Liver (tissue), 9 donors: ENCODE measurements around the gene SLC35D3. TPM values are rescaled to one million over a fixed set of nuclear protein-coding genes. Genes with fewer than 3 reads are reported as not detected.

Experiments
- DNase-seq: peaks from one replicate; pipeline ENCODE4 v3.0.0-alpha.2; 2017; ENCODE audit warnings: low spot score
- H3K27ac ChIP-seq, 2 donors: one replicate each; pipeline ENCODE4 v1.7.0; 2013; ENCODE audit warnings: inconsistent platforms in 2 of 2, low read length in 2 of 2, control low read depth in 1 of 2, low read depth in 1 of 2, mild to moderate bottlenecking in 1 of 2
- H3K27me3 ChIP-seq, 4 donors: one replicate each; pipeline versions ENCODE4 v1.6.1 to v1.7.0; 2013; ENCODE audit warnings: low read length in 3 of 4, inconsistent platforms in 1 of 4, mild to moderate bottlenecking in 1 of 4, moderate library complexity in 1 of 4; ENCODE audit not compliant: control insufficient read depth in 4 of 4, insufficient read depth in 4 of 4
- H3K36me3 ChIP-seq, 4 donors: one replicate each; pipeline versions ENCODE4 v1.6.1 to v1.7.0; 2013; ENCODE audit warnings: low read length in 3 of 4, mild to moderate bottlenecking in 3 of 4, low read depth in 1 of 4, moderate library complexity in 1 of 4; ENCODE audit not compliant: control insufficient read depth in 4 of 4, insufficient read depth in 3 of 4
- H3K4me1 ChIP-seq, 4 donors: one replicate each; pipeline versions ENCODE4 v1.6.1 to v1.7.0; 2013; ENCODE audit warnings: low read length in 3 of 4, mild to moderate bottlenecking in 3 of 4, moderate library complexity in 1 of 4; ENCODE audit not compliant: control insufficient read depth in 4 of 4, insufficient read depth in 4 of 4
- H3K4me3 ChIP-seq, 3 donors: one replicate each; pipeline versions ENCODE4 v1.6.1 to v1.7.0; 2013; ENCODE audit warnings: low read length in 3 of 3, control low read depth in 1 of 3, low read depth in 1 of 3, mild to moderate bottlenecking in 1 of 3
- H3K9ac ChIP-seq, 2 donors: one replicate each; pipeline ENCODE4 v1.7.0; 2013; ENCODE audit warnings: low read length in 2 of 2, mild to moderate bottlenecking in 2 of 2, moderate library complexity in 2 of 2, control low read depth in 1 of 2, low read depth in 1 of 2
- H3K9me3 ChIP-seq, 4 donors: one replicate each; pipeline versions ENCODE4 v1.6.1 to v1.7.0; 2013; ENCODE audit warnings: low read length in 3 of 4; ENCODE audit not compliant: control insufficient read depth in 4 of 4
- ATF3 ChIP-seq: IDR thresholded peaks from 2 replicates; pipeline ENCODE4 v1.6.1; 2016; ENCODE audit warnings: antibody characterized with exemption
- CTCF ChIP-seq: fragments of 150-350 bp; IDR thresholded peaks from 2 replicates; pipeline ENCODE4 v1.5.1; 2017; ENCODE audit warnings: improper control_type of control experiment, low read depth, low read length; ENCODE audit not compliant: missing input control
- EGR1 ChIP-seq, 2 donors: IDR thresholded peaks; 2 replicates each; pipeline ENCODE4 v1.6.1; 2016 to 2018; ENCODE audit warnings: antibody characterized with exemption in 2 of 2, low read depth in 2 of 2
- FOXA1 ChIP-seq: IDR thresholded peaks from 2 replicates; pipeline ENCODE4 v1.6.1; 2016; ENCODE audit warnings: antibody characterized with exemption
- FOXA2 ChIP-seq: IDR thresholded peaks from 2 replicates; pipeline ENCODE4 v1.6.1; 2016; ENCODE audit warnings: antibody characterized with exemption
- GABPA ChIP-seq, 2 donors: IDR thresholded peaks in 1 of 2; conservative IDR thresholded peaks in 1 of 2; 2 replicates each; pipeline ENCODE4 v1.6.1; 2016; ENCODE audit warnings: antibody characterized with exemption in 2 of 2, mild to moderate bottlenecking in 1 of 2, moderate library complexity in 1 of 2
- HNF4A ChIP-seq, 2 donors: conservative IDR thresholded peaks; 2 replicates each; pipeline ENCODE4 v1.6.1; 2016; ENCODE audit warnings: antibody characterized with exemption in 2 of 2, mild to moderate bottlenecking in 2 of 2
- HNF4G ChIP-seq: IDR thresholded peaks from 2 replicates; pipeline ENCODE4 v1.6.1; 2016; ENCODE audit warnings: antibody characterized with exemption
- JUND ChIP-seq, 2 donors: IDR thresholded peaks; 2 replicates each; pipeline ENCODE4 v1.6.1; 2016; ENCODE audit warnings: antibody characterized with exemption in 2 of 2
- MAX ChIP-seq: IDR thresholded peaks from 2 replicates; pipeline ENCODE4 v1.6.1; 2016; ENCODE audit warnings: antibody characterized with exemption
- NR2F2 ChIP-seq: IDR thresholded peaks from 2 replicates; pipeline ENCODE4 v1.6.1; 2016; ENCODE audit warnings: antibody characterized with exemption
- RAD21 ChIP-seq, 2 donors: IDR thresholded peaks; 2 replicates each; pipeline ENCODE4 v1.6.1; 2016; ENCODE audit warnings: antibody characterized with exemption in 2 of 2, mild to moderate bottlenecking in 2 of 2
- REST ChIP-seq: IDR thresholded peaks from 2 replicates; pipeline ENCODE4 v1.6.1; 2016; ENCODE audit warnings: antibody characterized with exemption, mild to moderate bottlenecking
- RXRA ChIP-seq, 2 donors: IDR thresholded peaks; 2 replicates each; pipeline ENCODE4 v1.6.1; 2017 to 2018; ENCODE audit warnings: antibody characterized with exemption in 2 of 2, mild to moderate bottlenecking in 1 of 2
- SP1 ChIP-seq: IDR thresholded peaks from 2 replicates; pipeline ENCODE4 v1.6.1; 2018; ENCODE audit warnings: antibody characterized with exemption, mild to moderate bottlenecking
- TAF1 ChIP-seq: conservative IDR thresholded peaks from 2 replicates; pipeline ENCODE4 v1.6.1; 2016; ENCODE audit warnings: antibody characterized with exemption, mild to moderate bottlenecking
- YY1 ChIP-seq: IDR thresholded peaks from 2 replicates; pipeline ENCODE4 v1.6.1; 2016; ENCODE audit warnings: antibody characterized with exemption, mild to moderate bottlenecking
- ZBTB33 ChIP-seq: IDR thresholded peaks from 2 replicates; pipeline ENCODE4 v1.6.1; 2016; ENCODE audit warnings: antibody characterized with exemption
- WGBS: extraction: QIAGEN DNeasy Blood & Tissue Kit; methylation state at CpG from one replicate; pipeline ENCODE4 v1.1.7; 2013; 5-methylcytosine and 5-hydroxymethylcytosine counted together
- polyA plus RNA-seq, 2 donors: library from polyadenylated mRNA; stranded (reverse) in 1 of 2; unstranded in 1 of 2; fragments of 200-250 nt in 1 of 2; fragments of >200 nt in 1 of 2; fragmentation: Nextera tagmentation in 1 of 2; extraction: Ambion mirVana in 1 of 2; gene quantifications; one replicate each; pipeline versions ENCODE4 v1.2.1 to v1.2.3, GENCODE V29; 2013 to 2015
- total RNA-seq, 2 donors: library from RNA; depleted of rRNA; stranded (reverse); fragments of >200 nt; gene quantifications; one replicate each; pipeline ENCODE4 v1.2.3, GENCODE V29; 2014
- donor health status: healthy.
- donor health status: healthy.
- donor health status: healthy.
- donor health status: healthy.
- donor health status: healthy.

Gene SLC35D3
- total RNA-seq (under 1 TPM in 1 of 2 donors, not detected in 1; 0.56 TPM), polyA plus RNA-seq (not detected)

- no peaks in the 10 kb centered on the region for H3K36me3 ChIP-seq
- H3K4me3 ChIP-seq: peak within 1 kb of the TSS; percentile 23 to 56 (median 34)
- H3K27ac ChIP-seq: no peak within 1 kb of the TSS
- TF ChIP-seq JUND (IDR thresholded peaks at IDR 0.05) (no peak), HNF4G (no peak), FOXA1 (no peak), SP1 (no peak), GABPA (IDR thresholded peaks at IDR 0.05 in 1 of 2, conservative IDR thresholded peaks at IDR 0.05 in 1 of 2) (no peak), YY1 (no peak)
- peaks cover 25 to 30% (median 25%) of the 10 kb centered on the region in 4 donors for H3K4me1 ChIP-seq
- DNase-seq: no peak
- H3K9ac ChIP-seq: no peak within 1 kb of the TSS
- 3% methylated on average over 86 of the region's 86 CpGs for WGBS
- H3K9me3 ChIP-seq: no peaks in the 10 kb centered on the region
- peaks cover 3 to 13% (median 9%) of the 10 kb centered on the region in 4 donors for H3K27me3 ChIP-seq
These were observed at the start of gene SLC35D3 for GRCh38 chr6:136921936-136922684. Gene SLC35D3 (plus strand): TSS chr6:136922301. CDS start chr6:136922429, 128 bp downstream.

GRCh38 chr6:136873748-136874147, 48.4 kb upstream of the SLC35D3 start:
- WGBS: 96% methylated on average over 3 of the region's 3 CpGs

More at GRCh38 chr6:136873748-136874147, 48.4 kb upstream of the SLC35D3 start:
- Histone ChIP-seq H3K4me3 (no peak overlapping the region), H3K9ac (no peak overlapping the region), H3K36me3 (peaks cover 5 to 13% (median 7%) of the 10 kb centered on the region in 4 donors), H3K27me3 (no peaks in the 10 kb centered on the region), H3K27ac (no peak overlapping the region), H3K4me1 (no peaks in the 10 kb centered on the region), H3K9me3 (peaks cover 4 to 6% (median 4%) of the 10 kb centered on the region in 4 donors)
- no peak for TF ChIP-seq GABPA (IDR thresholded peaks at IDR 0.05 in 1 of 2, conservative IDR thresholded peaks at IDR 0.05 in 1 of 2)
- TF ChIP-seq CTCF: no peak
- TF ChIP-seq MAX: no peak
- no peak for TF ChIP-seq RAD21 (IDR thresholded peaks at IDR 0.05)
- TF ChIP-seq NR2F2: no peak
- TF ChIP-seq REST: no peak
- TF ChIP-seq EGR1 (IDR thresholded peaks at IDR 0.05; ENCODE audit: low read depth in 2 of 2): no peak
- no peak for TF ChIP-seq FOXA2
- TF ChIP-seq ATF3: no peak
- no peak for TF ChIP-seq ZBTB33
- no peak for TF ChIP-seq HNF4A (conservative IDR thresholded peaks at IDR 0.05)
- no peak for TF ChIP-seq YY1
- no peak for TF ChIP-seq SP1
- no peak for TF ChIP-seq HNF4G
- no peak for TF ChIP-seq RXRA (IDR thresholded peaks at IDR 0.05)
- TF ChIP-seq TAF1: no peak
- no peak for TF ChIP-seq JUND (IDR thresholded peaks at IDR 0.05)
- no peak for DNase-seq
